Measurements from ENCODE around the gene ERBIN. TPM values are rescaled to one million over a fixed set of nuclear protein-coding genes. Genes with fewer than 3 reads are reported as not detected.

ERBIN gene
- polyA plus RNA-seq, 1 donor from 2014 or later = 28.4 TPM

DNA sequence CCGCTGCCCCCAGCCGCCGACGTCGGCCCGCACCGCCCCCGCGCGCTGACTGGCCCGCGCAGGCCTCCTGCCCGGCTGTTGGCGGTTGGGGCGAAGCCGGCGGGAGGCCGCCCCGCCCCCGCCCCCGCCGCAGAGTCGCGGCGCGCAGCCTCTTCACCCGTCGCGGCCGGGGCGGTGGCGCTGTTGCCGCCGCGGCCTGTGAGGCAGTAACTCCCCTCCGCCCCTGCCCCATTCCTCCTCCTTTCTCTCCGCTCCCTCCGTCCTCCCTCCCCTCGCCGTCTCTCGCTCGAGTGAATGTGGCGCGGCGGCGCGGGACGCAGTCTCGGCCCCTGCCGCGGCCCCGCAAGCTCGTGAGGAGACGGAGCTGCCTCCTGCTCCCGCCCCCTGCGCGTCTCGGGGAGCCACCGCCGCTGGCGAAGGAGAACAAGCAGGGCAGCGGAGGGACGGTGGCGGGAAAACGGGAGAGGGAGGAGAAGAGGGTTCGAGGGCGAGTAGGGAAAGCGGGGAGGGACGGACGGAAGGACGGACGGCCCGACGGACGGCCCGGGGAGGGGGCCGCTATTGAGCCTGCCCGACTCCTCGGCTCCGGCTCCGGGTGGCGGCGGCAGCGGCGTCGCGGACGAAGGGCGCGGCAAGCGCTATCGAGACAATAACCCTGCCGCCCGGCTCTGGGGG, 637 bp upstream of the ERBIN start:
- Histone ChIP-seq H3K9me2 (ENCODE audit: insufficient read depth, low read length) (no peaks in the 10 kb centered on the region), H3F3A (ENCODE audit: insufficient read depth, low read length, poor library complexity, severe bottlenecking) (peaks cover 6% of the 10 kb centered on the region), H3K9ac (ENCODE audit: low read length) (peak overlapping the region; percentile 97), H3K27me3 (ENCODE audit: insufficient read depth, low read depth, low read length) (no peaks in the 10 kb centered on the region), H3K36me3 (ENCODE audit: insufficient read depth, low read length) (no peaks in the 10 kb centered on the region), H2AFZ (ENCODE audit: low read depth, low read length) (peak overlapping the region; percentile 57), H3K9me3 (ENCODE audit: low read length) (no peaks in the 10 kb centered on the region), H4K20me1 (ENCODE audit: insufficient read depth) (peaks cover 6% of the 10 kb centered on the region), H3K4me3 (ENCODE audit: low read length) (peak overlapping the region; percentile 85), H3K4me2 (ENCODE audit: low read length) (no peak overlapping the region), H3K79me2 (replicated peaks; ENCODE audit: insufficient read depth, low read length) (peaks cover 43% of the 10 kb centered on the region), H3K27ac (ENCODE audit: low read length) (peak overlapping the region; percentile 98)
- no peak for TF ChIP-seq TAF1 (IDR thresholded peaks at IDR 0.05; ENCODE audit: low read depth)
- peak; percentile 87 for TF ChIP-seq POLR2AphosphoS5 (IDR thresholded peaks at IDR 0.05)
- TF ChIP-seq EP300 (conservative IDR thresholded peaks at IDR 0.05; ENCODE audit: poor library complexity, severe bottlenecking) = peak; percentile 43
- TF ChIP-seq RAD21 (conservative IDR thresholded peaks at IDR 0.05) = peak; percentile 44
- TF ChIP-seq, protein P1, sequence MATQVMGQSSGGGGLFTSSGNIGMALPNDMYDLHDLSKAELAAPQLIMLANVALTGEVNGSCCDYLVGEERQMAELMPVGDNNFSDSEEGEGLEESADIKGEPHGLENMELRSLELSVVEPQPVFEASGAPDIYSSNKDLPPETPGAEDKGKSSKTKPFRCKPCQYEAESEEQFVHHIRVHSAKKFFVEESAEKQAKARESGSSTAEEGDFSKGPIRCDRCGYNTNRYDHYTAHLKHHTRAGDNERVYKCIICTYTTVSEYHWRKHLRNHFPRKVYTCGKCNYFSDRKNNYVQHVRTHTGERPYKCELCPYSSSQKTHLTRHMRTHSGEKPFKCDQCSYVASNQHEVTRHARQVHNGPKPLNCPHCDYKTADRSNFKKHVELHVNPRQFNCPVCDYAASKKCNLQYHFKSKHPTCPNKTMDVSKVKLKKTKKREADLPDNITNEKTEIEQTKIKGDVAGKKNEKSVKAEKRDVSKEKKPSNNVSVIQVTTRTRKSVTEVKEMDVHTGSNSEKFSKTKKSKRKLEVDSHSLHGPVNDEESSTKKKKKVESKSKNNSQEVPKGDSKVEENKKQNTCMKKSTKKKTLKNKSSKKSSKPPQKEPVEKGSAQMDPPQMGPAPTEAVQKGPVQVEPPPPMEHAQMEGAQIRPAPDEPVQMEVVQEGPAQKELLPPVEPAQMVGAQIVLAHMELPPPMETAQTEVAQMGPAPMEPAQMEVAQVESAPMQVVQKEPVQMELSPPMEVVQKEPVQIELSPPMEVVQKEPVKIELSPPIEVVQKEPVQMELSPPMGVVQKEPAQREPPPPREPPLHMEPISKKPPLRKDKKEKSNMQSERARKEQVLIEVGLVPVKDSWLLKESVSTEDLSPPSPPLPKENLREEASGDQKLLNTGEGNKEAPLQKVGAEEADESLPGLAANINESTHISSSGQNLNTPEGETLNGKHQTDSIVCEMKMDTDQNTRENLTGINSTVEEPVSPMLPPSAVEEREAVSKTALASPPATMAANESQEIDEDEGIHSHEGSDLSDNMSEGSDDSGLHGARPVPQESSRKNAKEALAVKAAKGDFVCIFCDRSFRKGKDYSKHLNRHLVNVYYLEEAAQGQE (IDR thresholded peaks at IDR 0.05; ENCODE audit: borderline replicate concordance) = peak; percentile 64
- no peak for TF ChIP-seq SMC3 (conservative IDR thresholded peaks at IDR 0.05; ENCODE audit: poor library complexity)
- TF ChIP-seq EZH2 (IDR thresholded peaks at IDR 0.05; ENCODE audit: borderline replicate concordance, insufficient read depth, low read length, poor library complexity, severe bottlenecking) = no peak
- TF ChIP-seq, protein P2, sequence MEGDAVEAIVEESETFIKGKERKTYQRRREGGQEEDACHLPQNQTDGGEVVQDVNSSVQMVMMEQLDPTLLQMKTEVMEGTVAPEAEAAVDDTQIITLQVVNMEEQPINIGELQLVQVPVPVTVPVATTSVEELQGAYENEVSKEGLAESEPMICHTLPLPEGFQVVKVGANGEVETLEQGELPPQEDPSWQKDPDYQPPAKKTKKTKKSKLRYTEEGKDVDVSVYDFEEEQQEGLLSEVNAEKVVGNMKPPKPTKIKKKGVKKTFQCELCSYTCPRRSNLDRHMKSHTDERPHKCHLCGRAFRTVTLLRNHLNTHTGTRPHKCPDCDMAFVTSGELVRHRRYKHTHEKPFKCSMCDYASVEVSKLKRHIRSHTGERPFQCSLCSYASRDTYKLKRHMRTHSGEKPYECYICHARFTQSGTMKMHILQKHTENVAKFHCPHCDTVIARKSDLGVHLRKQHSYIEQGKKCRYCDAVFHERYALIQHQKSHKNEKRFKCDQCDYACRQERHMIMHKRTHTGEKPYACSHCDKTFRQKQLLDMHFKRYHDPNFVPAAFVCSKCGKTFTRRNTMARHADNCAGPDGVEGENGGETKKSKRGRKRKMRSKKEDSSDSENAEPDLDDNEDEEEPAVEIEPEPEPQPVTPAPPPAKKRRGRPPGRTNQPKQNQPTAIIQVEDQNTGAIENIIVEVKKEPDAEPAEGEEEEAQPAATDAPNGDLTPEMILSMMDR (IDR thresholded peaks at IDR 0.05; ENCODE audit: poor library complexity, severe bottlenecking) = peak; percentile 74
- TF ChIP-seq MXI1 (conservative IDR thresholded peaks at IDR 0.05; ENCODE audit: poor library complexity, severe bottlenecking) = peak; percentile 55

GRCh38 chr5:65926893-65927292, 518 bp downstream of the ERBIN start:
- Histone ChIP-seq H2AFZ (ENCODE audit: low read depth, low read length) (no peak overlapping the region), H3K79me2 (replicated peaks; ENCODE audit: insufficient read depth, low read length) (peaks cover 52% of the 10 kb centered on the region), H3K27ac (ENCODE audit: low read length) (no peak overlapping the region), H3F3A (ENCODE audit: insufficient read depth, low read length, poor library complexity, severe bottlenecking) (peaks cover 6% of the 10 kb centered on the region), H4K20me1 (ENCODE audit: insufficient read depth) (peaks cover 6% of the 10 kb centered on the region), H3K4me3 (ENCODE audit: low read length) (peak overlapping the region; percentile 85), H3K9me3 (ENCODE audit: low read length) (no peaks in the 10 kb centered on the region), H3K9ac (ENCODE audit: low read length) (peak overlapping the region; percentile 97), H3K27me3 (ENCODE audit: insufficient read depth, low read depth, low read length) (no peaks in the 10 kb centered on the region), H3K36me3 (ENCODE audit: insufficient read depth, low read length) (no peaks in the 10 kb centered on the region), H3K9me2 (ENCODE audit: insufficient read depth, low read length) (no peaks in the 10 kb centered on the region), H3K4me2 (ENCODE audit: low read length) (peak overlapping the region; percentile 82)
- TF ChIP-seq POLR2AphosphoS5 (IDR thresholded peaks at IDR 0.05) = no peak
- TF ChIP-seq, protein P2 (IDR thresholded peaks at IDR 0.05; ENCODE audit: poor library complexity, severe bottlenecking) = no peak
- TF ChIP-seq, protein P1 (IDR thresholded peaks at IDR 0.05; ENCODE audit: borderline replicate concordance) = no peak
- TF ChIP-seq RAD21 (conservative IDR thresholded peaks at IDR 0.05) = no peak
- TF ChIP-seq MXI1 (conservative IDR thresholded peaks at IDR 0.05; ENCODE audit: poor library complexity, severe bottlenecking) = no peak
